Gastrocnemius medialis (tissue), 4 donors: ENCODE measurements around the gene MAP1LC3B2. TPM values are rescaled to one million over a fixed set of nuclear protein-coding genes. Genes with fewer than 3 reads are reported as not detected.

ENCODE experiments used
- ATAC-seq, 2 donors: fragments of 150-250 bp; one replicate each; pipeline ENCODE4 v1.9.1; 2016
- DNase-seq, 2 donors: peaks; one replicate each; pipeline ENCODE4 v3.0.0-alpha.2; 2019
- H3K27ac ChIP-seq, 4 donors: fragments of 200-600 bp; sonication (generic); 1 replicate in 1 of 4; 2 replicates in 3 of 4; pipeline ENCODE4 v1.5.1; 2016 to 2018; ENCODE audit warnings: mild to moderate bottlenecking in 2 of 4, moderate library complexity in 1 of 4
- H3K27me3 ChIP-seq, 3 donors: fragments of 200-600 bp; sonication (generic) in 2 of 3; 1 replicate in 1 of 3; 2 replicates in 2 of 3; pipeline versions ENCODE4 v1.5.1 to v1.6.0; 2016 to 2019; ENCODE audit warnings: mild to moderate bottlenecking in 1 of 3, moderate library complexity in 1 of 3
- H3K36me3 ChIP-seq, 2 donors: fragments of 200-600 bp; sonication (generic) in 1 of 2; one replicate each; pipeline ENCODE4 v1.5.1; 2017 to 2018
- H3K4me1 ChIP-seq, 2 donors: fragments of 200-600 bp; sonication (generic) in 1 of 2; one replicate each; pipeline ENCODE4 v1.5.1; 2016 to 2017; ENCODE audit warnings: mild to moderate bottlenecking in 2 of 2
- H3K4me3 ChIP-seq, 4 donors: fragments of 200-600 bp; sonication (generic) in 3 of 4; 1 replicate in 1 of 4; 2 replicates in 3 of 4; pipeline ENCODE4 v1.5.1; 2016 to 2019; ENCODE audit warnings: mild to moderate bottlenecking in 2 of 4
- H3K9me3 ChIP-seq, 3 donors: fragments of 200-600 bp; sonication (generic) in 2 of 3; 1 replicate in 1 of 3; 2 replicates in 2 of 3; pipeline ENCODE4 v1.5.1; 2016 to 2019
- CTCF ChIP-seq, 5 experiments: fragments of 450-650 bp in 3 of 5; fragments of 200-600 bp in 2 of 5; sonication (generic) in 2 of 5; IDR thresholded peaks in 4 of 5; conservative IDR thresholded peaks in 1 of 5; 1 replicate in 4 of 5; 2 replicates in 1 of 5; pipeline ENCODE4 v1.5.1; 2016 to 2019; ENCODE audit warnings: antibody characterized with exemption in 5 of 5, mild to moderate bottlenecking in 3 of 5, moderate library complexity in 3 of 5
- POLR2A ChIP-seq, 2 donors: fragments of 450-650 bp; IDR thresholded peaks; one replicate each; pipeline ENCODE4 v1.6.1; 2017; ENCODE audit warnings: antibody characterized with exemption in 2 of 2, mild to moderate bottlenecking in 2 of 2, moderate library complexity in 2 of 2
- in situ Hi-C, 4 donors: fragments of 200-750 bp; cut with MboI; loops; one replicate each; pipeline versions ENCODE4 v1.15.0 to v1.8.0; 2017; ENCODE audit warnings: low sequenced_read_pairs in 4 of 4
- intact Hi-C: fragments of 100-400 bp; cut with DNase I; formaldehyde crosslinking; loops from one replicate; pipeline ENCODE4 v1.15.1; 2023; ENCODE audit warnings: low total_unique reads
- total RNA-seq, 4 donors: library from RNA; depleted of rRNA; stranded (reverse); fragments of >200 nt; gene quantifications; one replicate each; pipeline versions ENCODE4 v1.1.0 to v1.2.3, GENCODE V29; 2016

Gene MAP1LC3B2
- total RNA-seq, 4 donors from 2014 or later, result 0.68 to 2.5 (median 1.4) TPM

- Histone ChIP-seq H3K27me3 (no peaks in the 10 kb centered on the region), H3K36me3 (no peaks in the 10 kb centered on the region), H3K9me3 (no peaks in the 10 kb centered on the region), H3K27ac (no peak overlapping the region), H3K4me3 (no peak overlapping the region), H3K4me1 (peaks cover 0 to 3% of the 10 kb centered on the region in 2 donors)
- in situ Hi-C loops, result loop anchor here in 2 of 4 donors (25.0 kb wide), 2 partner anchors 351 to 626 kb away; no protein-coding TSS in a partner anchor
- TF ChIP-seq POLR2A (IDR thresholded peaks at IDR 0.05) (no peak), CTCF (IDR thresholded peaks at IDR 0.05 in 4 of 5, conservative IDR thresholded peaks at IDR 0.05 in 1 of 5) (no peak)
- intact Hi-C loops, result no loop called here
- ATAC-seq (no peak), DNase-seq (no peak)
Observed at GRCh38 chr12:116613256-116613655, 54.1 kb downstream of the MAP1LC3B2 start.

- Histone ChIP-seq H3K36me3 (no peaks in the 10 kb centered on the region), H3K4me3 (no peak overlapping the region), H3K9me3 (no peaks in the 10 kb centered on the region), H3K4me1 (peaks cover 0 to 3% of the 10 kb centered on the region in 2 donors), H3K27me3 (no peaks in the 10 kb centered on the region), H3K27ac (no peak overlapping the region)
- intact Hi-C loops (no loop called here), in situ Hi-C loops (loop anchor here in 2 of 4 donors (25.0 kb wide), 2 partner anchors 352 to 627 kb away; no protein-coding TSS in a partner anchor)
- ATAC-seq (no peak), DNase-seq (no peak)
- TF ChIP-seq CTCF (IDR thresholded peaks at IDR 0.05 in 4 of 5, conservative IDR thresholded peaks at IDR 0.05 in 1 of 5) (no peak), POLR2A (IDR thresholded peaks at IDR 0.05) (no peak)
Observed at GRCh38 chr12:116614194-116614915, 55.2 kb downstream of the MAP1LC3B2 start.

- no peak overlapping the region for H3K27ac ChIP-seq
- ATAC-seq, result no peak
- DNase-seq, result no peak
- H3K36me3 ChIP-seq, result no peaks in the 10 kb centered on the region
- H3K27me3 ChIP-seq, result no peaks in the 10 kb centered on the region
- H3K9me3 ChIP-seq, result no peaks in the 10 kb centered on the region
- intact Hi-C loops, result no loop called here
- H3K4me1 ChIP-seq, result peaks cover 0 to 3% of the 10 kb centered on the region in 2 donors
- no peak overlapping the region for H3K4me3 ChIP-seq
- in situ Hi-C loops, result loop anchor here in 2 of 4 donors (25.0 kb wide), 2 partner anchors 353 to 628 kb away; no protein-coding TSS in a partner anchor
- TF ChIP-seq CTCF (IDR thresholded peaks at IDR 0.05 in 4 of 5, conservative IDR thresholded peaks at IDR 0.05 in 1 of 5) (no peak), POLR2A (IDR thresholded peaks at IDR 0.05) (no peak)
Observed at GRCh38 chr12:116615141-116615861, 56.1 kb downstream of the MAP1LC3B2 start.

- Histone ChIP-seq H3K36me3 (no peaks in the 10 kb centered on the region), H3K4me1 (peaks cover 0 to 10% of the 10 kb centered on the region in 2 donors), H3K27me3 (no peaks in the 10 kb centered on the region), H3K4me3 (no peak overlapping the region), H3K27ac (no peak overlapping the region), H3K9me3 (no peaks in the 10 kb centered on the region)
- intact Hi-C loops, result no loop called here
- DNase-seq (no peak), ATAC-seq (no peak)
- TF ChIP-seq CTCF (IDR thresholded peaks at IDR 0.05 in 4 of 5, conservative IDR thresholded peaks at IDR 0.05 in 1 of 5) (no peak), POLR2A (IDR thresholded peaks at IDR 0.05) (no peak)
- in situ Hi-C loops, result loop anchor here in 2 of 4 donors (25.0 kb wide), 2 partner anchors 354 to 629 kb away; no protein-coding TSS in a partner anchor
Observed at GRCh38 chr12:116616536-116617248, 57.5 kb downstream of the MAP1LC3B2 start.
